NB4 (cell line): ENCODE measurements around the gene TYMP.

Experiments used
- DNase-seq: peaks from one replicate; pipeline ENCODE4 v3.0.0; 2010; ENCODE audit warnings: low read depth
- H3K4me3 ChIP-seq: one replicate; pipeline ENCODE4 v1.5.1; 2011; ENCODE audit warnings: mild to moderate bottlenecking, low read depth, low read length, moderate library complexity
- MYC ChIP-seq: IDR thresholded peaks from 2 replicates; pipeline ENCODE4 v1.6.1; 2011; ENCODE audit warnings: low read depth, low read length
- POLR2A ChIP-seq: IDR thresholded peaks from 2 replicates; pipeline ENCODE4 v1.6.1; 2011; ENCODE audit warnings: mild to moderate bottlenecking; ENCODE audit not compliant: insufficient read length; ENCODE audit errors: extremely low read depth
- TF ChIP-seq, protein P1 (sequence below): IDR thresholded peaks from one replicate; pipeline ENCODE4 v1.5.1; 2012; ENCODE audit warnings: low read depth, low read length
- TF ChIP-seq, protein P2 (sequence below): IDR thresholded peaks from 2 replicates; pipeline ENCODE4 v1.6.1; 2011; ENCODE audit warnings: low read depth, low read length

The TYMP gene

DNA sequence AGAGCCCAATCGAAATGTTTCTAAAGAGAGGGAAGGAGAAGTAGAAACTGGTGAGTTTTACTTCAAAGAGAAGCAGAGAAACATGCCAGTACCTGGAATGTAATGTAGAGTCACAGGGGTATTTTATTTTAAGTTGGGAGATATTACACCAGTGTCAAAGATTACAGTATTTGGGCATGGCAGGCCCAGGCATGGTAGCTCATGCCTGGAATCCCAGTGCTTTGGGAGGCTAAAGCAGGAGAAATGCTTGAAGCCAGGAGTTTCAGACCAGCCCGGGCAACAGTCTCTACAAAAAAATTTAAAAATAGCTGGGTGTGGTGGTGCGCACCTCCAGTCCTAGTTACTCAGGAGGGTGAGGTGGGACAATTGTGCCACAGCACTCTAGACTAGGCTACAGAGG is 30.2 kb upstream of the TYMP start:
- DNase-seq, result no peak
- no peak overlapping the region for H3K4me3 ChIP-seq
- TF ChIP-seq, protein P1, sequence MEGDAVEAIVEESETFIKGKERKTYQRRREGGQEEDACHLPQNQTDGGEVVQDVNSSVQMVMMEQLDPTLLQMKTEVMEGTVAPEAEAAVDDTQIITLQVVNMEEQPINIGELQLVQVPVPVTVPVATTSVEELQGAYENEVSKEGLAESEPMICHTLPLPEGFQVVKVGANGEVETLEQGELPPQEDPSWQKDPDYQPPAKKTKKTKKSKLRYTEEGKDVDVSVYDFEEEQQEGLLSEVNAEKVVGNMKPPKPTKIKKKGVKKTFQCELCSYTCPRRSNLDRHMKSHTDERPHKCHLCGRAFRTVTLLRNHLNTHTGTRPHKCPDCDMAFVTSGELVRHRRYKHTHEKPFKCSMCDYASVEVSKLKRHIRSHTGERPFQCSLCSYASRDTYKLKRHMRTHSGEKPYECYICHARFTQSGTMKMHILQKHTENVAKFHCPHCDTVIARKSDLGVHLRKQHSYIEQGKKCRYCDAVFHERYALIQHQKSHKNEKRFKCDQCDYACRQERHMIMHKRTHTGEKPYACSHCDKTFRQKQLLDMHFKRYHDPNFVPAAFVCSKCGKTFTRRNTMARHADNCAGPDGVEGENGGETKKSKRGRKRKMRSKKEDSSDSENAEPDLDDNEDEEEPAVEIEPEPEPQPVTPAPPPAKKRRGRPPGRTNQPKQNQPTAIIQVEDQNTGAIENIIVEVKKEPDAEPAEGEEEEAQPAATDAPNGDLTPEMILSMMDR, result no peak
- TF ChIP-seq MYC (no peak), POLR2A (no peak)
- TF ChIP-seq, protein P2, sequence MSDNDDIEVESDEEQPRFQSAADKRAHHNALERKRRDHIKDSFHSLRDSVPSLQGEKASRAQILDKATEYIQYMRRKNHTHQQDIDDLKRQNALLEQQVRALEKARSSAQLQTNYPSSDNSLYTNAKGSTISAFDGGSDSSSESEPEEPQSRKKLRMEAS, result no peak

DNA sequence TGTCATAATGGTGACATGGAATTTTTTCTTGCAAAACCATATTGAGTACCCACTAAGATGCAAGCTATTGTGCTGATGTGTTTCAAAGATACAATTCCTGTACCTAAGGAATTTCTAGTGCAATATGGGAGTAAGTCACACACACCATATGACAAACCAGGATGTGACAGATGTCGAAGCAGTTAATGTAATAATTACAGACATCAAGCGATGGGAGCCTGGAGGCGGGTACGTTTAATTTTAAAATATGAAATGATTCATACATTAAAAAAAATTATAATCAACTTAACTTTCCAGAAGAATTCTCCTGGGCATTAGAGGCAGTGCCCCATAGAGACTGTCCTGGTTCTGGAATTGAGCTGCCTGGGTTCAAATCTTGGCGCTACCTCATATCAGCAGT is 26.9 kb upstream of the TYMP start:
- no peak overlapping the region for H3K4me3 ChIP-seq
- DNase-seq, result no peak
- TF ChIP-seq, protein P2, result no peak
- TF ChIP-seq MYC (no peak), POLR2A (no peak)
- TF ChIP-seq, protein P1, result no peak

DNA sequence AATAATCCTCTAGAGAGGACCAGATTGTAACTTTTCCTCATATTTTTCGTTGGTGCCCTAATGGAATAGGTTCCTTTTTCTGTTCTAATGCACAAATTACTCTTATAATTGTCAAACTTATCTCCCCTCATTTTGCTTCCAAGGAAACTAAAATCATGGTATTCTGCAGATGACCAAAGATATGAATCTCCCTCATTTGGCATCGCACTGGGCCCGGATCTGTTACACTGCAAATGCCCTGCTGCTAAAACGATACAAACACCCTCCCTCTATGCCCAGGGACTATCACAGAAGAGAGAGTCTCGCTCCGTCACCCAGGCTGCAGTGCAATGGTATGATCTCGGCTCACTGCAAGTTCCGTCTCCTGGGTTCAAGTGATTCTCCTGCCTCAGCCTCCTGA is 23.5 kb upstream of the TYMP start:
- H3K4me3 ChIP-seq, result no peak overlapping the region
- no peak for DNase-seq
- no peak for TF ChIP-seq MYC
- no peak for TF ChIP-seq POLR2A
- TF ChIP-seq, protein P2, result no peak
- TF ChIP-seq, protein P1, result no peak

DNA sequence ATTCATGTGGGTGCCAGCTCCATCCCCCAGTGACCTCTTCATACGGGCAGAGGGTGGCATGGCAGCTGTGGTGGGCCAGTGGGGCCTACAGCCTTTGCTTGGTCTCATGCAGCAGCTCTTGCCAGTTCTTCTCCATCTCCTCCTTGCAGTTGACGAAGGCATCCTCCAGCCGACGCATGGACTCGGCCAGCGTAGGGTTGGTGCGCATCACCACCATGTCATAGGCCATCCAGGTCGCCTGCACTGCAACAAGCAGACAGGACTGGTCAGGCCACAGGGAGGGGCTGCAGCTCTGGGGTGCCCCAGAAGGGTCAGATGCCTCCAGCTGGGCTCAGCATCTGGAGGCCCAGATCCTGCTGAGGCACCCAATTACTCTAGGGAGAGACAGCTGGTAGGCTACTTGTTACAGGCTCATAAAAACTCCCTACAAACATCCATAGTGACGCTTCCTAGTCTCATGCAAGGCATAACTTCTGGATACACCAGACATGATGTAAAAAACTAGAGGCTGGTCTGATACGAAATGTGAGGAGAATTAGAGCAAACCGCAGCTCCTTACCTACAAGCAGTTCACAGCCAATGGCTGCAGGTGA is 21.4 kb upstream of the TYMP start:
- no peak for DNase-seq
- TF ChIP-seq, protein P1, result no peak
- TF ChIP-seq POLR2A (no peak), MYC (no peak)
- TF ChIP-seq, protein P2, result no peak
- no peak overlapping the region for H3K4me3 ChIP-seq

DNA sequence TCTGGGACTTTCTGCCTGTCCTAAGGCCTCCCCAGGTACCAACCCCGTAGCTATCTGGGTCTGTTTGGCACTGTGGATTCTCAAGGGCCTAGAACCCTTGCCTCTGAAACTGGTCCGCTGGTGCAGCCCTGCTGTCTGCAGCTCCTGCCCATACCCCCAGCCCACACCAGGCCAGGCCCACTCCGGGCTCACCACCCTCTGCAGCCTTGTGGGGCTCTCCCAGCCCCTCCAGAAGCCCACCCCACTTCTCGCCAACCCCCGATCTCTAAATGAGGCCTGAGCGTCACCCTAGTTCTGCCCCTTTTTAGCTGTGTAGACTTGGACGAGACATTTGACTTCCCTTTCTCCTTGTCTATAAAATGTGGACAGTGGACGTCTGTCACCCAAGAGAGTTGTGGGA is 20.6 kb upstream of the TYMP start:
- no peak for TF ChIP-seq POLR2A
- TF ChIP-seq, protein P1, result no peak
- TF ChIP-seq MYC, result no peak
- TF ChIP-seq, protein P2, result no peak
- H3K4me3 ChIP-seq, result no peak overlapping the region
- no peak for DNase-seq
